Mesenchymal stem cell (in vitro differentiated cells and primary cell): ENCODE data around the gene ALKAL2.

Experiments
- DNase-seq: peaks from one replicate; pipeline ENCODE4 v3.0.0-alpha.2; 2013
- H2AFZ ChIP-seq: one replicate; pipeline ENCODE4 v1.6.1; 2013; ENCODE audit warnings: low read depth, mild to moderate bottlenecking, control low read depth, inconsistent platforms, low read length, moderate library complexity
- H2AK5ac ChIP-seq: 2 replicates; pipeline ENCODE4 v1.6.1; 2013; ENCODE audit warnings: low read length, moderate library complexity, mild to moderate bottlenecking, inconsistent platforms; ENCODE audit not compliant: severe bottlenecking
- H2BK120ac ChIP-seq: one replicate; pipeline ENCODE4 v1.6.1; 2013; ENCODE audit warnings: low read depth, mild to moderate bottlenecking, inconsistent platforms, low read length, moderate library complexity
- H2BK12ac ChIP-seq, 2 experiments: one replicate each; pipeline ENCODE4 v1.6.1; 2013; ENCODE audit warnings: inconsistent platforms in 2 of 2, low read length in 2 of 2, mild to moderate bottlenecking in 2 of 2, moderate library complexity in 2 of 2, control low read depth in 1 of 2
- H2BK15ac ChIP-seq: one replicate; pipeline ENCODE4 v1.6.1; 2013; ENCODE audit warnings: mild to moderate bottlenecking, low read depth, inconsistent platforms; ENCODE audit not compliant: poor library complexity, severe bottlenecking
- H2BK5ac ChIP-seq: 2 replicates; pipeline ENCODE4 v1.6.1; 2013; ENCODE audit warnings: low read depth, mild to moderate bottlenecking, low read length, control low read depth, inconsistent platforms; ENCODE audit not compliant: poor library complexity, severe bottlenecking
- H3K14ac ChIP-seq, 2 experiments: one replicate each; pipeline ENCODE4 v1.6.1; 2013; ENCODE audit warnings: inconsistent platforms in 2 of 2, low read length in 2 of 2, control low read depth in 1 of 2, mild to moderate bottlenecking in 1 of 2, moderate library complexity in 1 of 2
- H3K18ac ChIP-seq, 2 experiments: one replicate each; pipeline ENCODE4 v1.6.1; 2013; ENCODE audit warnings: inconsistent platforms in 2 of 2, low read length in 2 of 2, control low read depth in 1 of 2, low read depth in 1 of 2, mild to moderate bottlenecking in 1 of 2
- H3K23ac ChIP-seq, 2 experiments: one replicate each; pipeline ENCODE4 v1.6.1; 2013; ENCODE audit warnings: inconsistent platforms in 2 of 2, low read length in 2 of 2, mild to moderate bottlenecking in 2 of 2, moderate library complexity in 2 of 2, control low read depth in 1 of 2
- H3K27ac ChIP-seq: 2 replicates; pipeline ENCODE4 v1.5.1; 2013; ENCODE audit warnings: mild to moderate bottlenecking, moderate library complexity, low read length, control low read depth, inconsistent platforms; ENCODE audit not compliant: poor library complexity, severe bottlenecking
- H3K27me3 ChIP-seq, 2 experiments: 2 replicates each; pipeline versions ENCODE4 v1.6.1 to v1.7.0; 2013; ENCODE audit warnings: low read length in 2 of 2, mild to moderate bottlenecking in 2 of 2, moderate library complexity in 2 of 2, control low read depth in 1 of 2, inconsistent platforms in 1 of 2; ENCODE audit not compliant: control insufficient read depth in 1 of 2, insufficient read depth in 1 of 2
- H3K36me3 ChIP-seq, 2 experiments: 2 replicates each; pipeline versions ENCODE4 v1.6.1 to v1.7.0; 2013; ENCODE audit warnings: low read length in 2 of 2, control low read depth in 1 of 2, inconsistent platforms in 1 of 2, low read depth in 1 of 2, mild to moderate bottlenecking in 1 of 2; ENCODE audit not compliant: insufficient read depth in 2 of 2, control insufficient read depth in 1 of 2
- H3K4ac ChIP-seq, 2 experiments: one replicate each; pipeline ENCODE4 v1.6.1; 2013; ENCODE audit warnings: inconsistent platforms in 2 of 2, low read length in 2 of 2, mild to moderate bottlenecking in 2 of 2, moderate library complexity in 2 of 2, control low read depth in 1 of 2, low read depth in 1 of 2
- H3K4me1 ChIP-seq: 2 replicates; pipeline ENCODE4 v1.6.1; 2013; ENCODE audit warnings: low read depth, low read length, control low read depth; ENCODE audit not compliant: control insufficient read depth, insufficient read depth
- H3K4me2 ChIP-seq: 2 replicates; pipeline ENCODE4 v1.6.1; 2013; ENCODE audit warnings: low read length, mild to moderate bottlenecking, inconsistent platforms; ENCODE audit not compliant: poor library complexity, severe bottlenecking
- H3K4me3 ChIP-seq, 2 experiments: 2 replicates each; pipeline versions ENCODE4 v1.5.1 to v1.7.0; 2013; ENCODE audit warnings: low read length in 2 of 2, mild to moderate bottlenecking in 2 of 2, control low read depth in 1 of 2, low read depth in 1 of 2; ENCODE audit not compliant: insufficient read depth in 1 of 2
- H3K79me1 ChIP-seq: replicated peaks from 2 replicates; pipeline ENCODE4 v1.6.1; 2013; ENCODE audit warnings: mild to moderate bottlenecking, control low read depth, low read length, inconsistent platforms; ENCODE audit not compliant: poor library complexity, severe bottlenecking
- H3K9ac ChIP-seq: 2 replicates; pipeline ENCODE4 v1.7.0; 2013; ENCODE audit warnings: mild to moderate bottlenecking, low read length, moderate library complexity
- H3K9me3 ChIP-seq: 2 replicates; pipeline ENCODE4 v1.7.0; 2013; ENCODE audit warnings: mild to moderate bottlenecking, low read length; ENCODE audit not compliant: control insufficient read depth
- H4K8ac ChIP-seq: one replicate; pipeline ENCODE4 v1.6.1; 2013; ENCODE audit warnings: inconsistent platforms, mild to moderate bottlenecking, low read length, moderate library complexity
- H4K91ac ChIP-seq: one replicate; pipeline ENCODE4 v1.6.1; 2013; ENCODE audit warnings: mild to moderate bottlenecking, low read length, inconsistent platforms
- WGBS: methylation state at CpG from one replicate; pipeline ENCODE4 v1.1.7; 2013; ENCODE audit warnings: mixed read lengths; 5-methylcytosine and 5-hydroxymethylcytosine counted together

Gene ALKAL2

GRCh38 chr2:279956-280649, 7.8 kb downstream of the ALKAL2 start:
- Histone ChIP-seq H3K18ac (no peak overlapping the region), H2AFZ (no peak overlapping the region), H3K36me3 (peaks cover 31 to 78% of the 10 kb centered on the region in 2 experiments), H2BK5ac (no peak overlapping the region), H3K79me1 (peaks cover 28% of the 10 kb centered on the region), H2BK120ac (no peak overlapping the region), H4K91ac (no peak overlapping the region), H3K4me1 (peaks cover 11% of the 10 kb centered on the region), H3K14ac (no peak overlapping the region), H4K8ac (no peak overlapping the region), H3K9me3 (no peaks in the 10 kb centered on the region), H3K9ac (no peak overlapping the region), H3K23ac (no peak overlapping the region), H2AK5ac (no peak overlapping the region), H3K4me2 (no peak overlapping the region), H3K4me3 (no peak overlapping the region), H2BK12ac (no peak overlapping the region), H2BK15ac (no peak overlapping the region), H3K4ac (no peak overlapping the region), H3K27me3 (no peaks in the 10 kb centered on the region), H3K27ac (no peak overlapping the region)
- no peak for DNase-seq
- 100% methylated on average over 2 of the region's 4 CpGs for WGBS

GRCh38 chr2:279366-279765, 8.5 kb downstream of the ALKAL2 start:
- H2BK120ac ChIP-seq: no peak overlapping the region
- no peaks in the 10 kb centered on the region for H3K9me3 ChIP-seq
- no peak overlapping the region for H4K8ac ChIP-seq
- H3K18ac ChIP-seq: no peak overlapping the region
- H3K27me3 ChIP-seq: no peaks in the 10 kb centered on the region
- WGBS: 60% methylated on average over 1 of the region's 4 CpGs
- H3K4ac ChIP-seq: no peak overlapping the region
- peaks cover 7% of the 10 kb centered on the region for H3K4me1 ChIP-seq
- H3K23ac ChIP-seq: no peak overlapping the region
- H2AK5ac ChIP-seq: no peak overlapping the region
- H2AFZ ChIP-seq: no peak overlapping the region
- H3K4me2 ChIP-seq: no peak overlapping the region
- H2BK12ac ChIP-seq: no peak overlapping the region
- no peak overlapping the region for H4K91ac ChIP-seq
- no peak for DNase-seq
- no peak overlapping the region for H3K4me3 ChIP-seq
- H3K79me1 ChIP-seq: peaks cover 30% of the 10 kb centered on the region
- no peak overlapping the region for H2BK15ac ChIP-seq
- peaks cover 34 to 85% of the 10 kb centered on the region in 2 experiments for H3K36me3 ChIP-seq
- H3K9ac ChIP-seq: no peak overlapping the region
- H3K27ac ChIP-seq: no peak overlapping the region
- no peak overlapping the region for H2BK5ac ChIP-seq
- H3K14ac ChIP-seq: no peak overlapping the region

- Histone ChIP-seq H2BK120ac (no peak overlapping the region), H3K23ac (no peak overlapping the region), H3K4me3 (no peak overlapping the region), H3K27ac (no peak overlapping the region), H2BK5ac (no peak overlapping the region), H3K18ac (no peak overlapping the region), H3K79me1 (peaks cover 30% of the 10 kb centered on the region), H3K14ac (no peak overlapping the region), H3K4me1 (peaks cover 4% of the 10 kb centered on the region), H4K91ac (no peak overlapping the region), H3K27me3 (no peaks in the 10 kb centered on the region), H2BK12ac (no peak overlapping the region), H2AFZ (no peak overlapping the region), H2AK5ac (no peak overlapping the region), H3K9me3 (no peaks in the 10 kb centered on the region), H3K4me2 (no peak overlapping the region), H4K8ac (no peak overlapping the region), H3K9ac (no peak overlapping the region), H3K36me3 (peaks cover 34 to 89% of the 10 kb centered on the region in 2 experiments), H3K4ac (no peak overlapping the region), H2BK15ac (no peak overlapping the region)
- no peak for DNase-seq
- 100% methylated on average over 2 of the region's 4 CpGs for WGBS
Measured at GRCh38 chr2:278927-279320, 9.0 kb downstream of the ALKAL2 start.

- Histone ChIP-seq H3K18ac (no peak overlapping the region), H3K14ac (no peak overlapping the region), H4K91ac (peak overlapping the region; percentile 52), H3K27me3 (no peaks in the 10 kb centered on the region), H3K4me2 (no peak overlapping the region), H3K36me3 (peaks cover 33 to 94% of the 10 kb centered on the region in 2 experiments), H3K4ac (no peak overlapping the region), H3K4me3 (no peak overlapping the region), H3K4me1 (peaks cover 4% of the 10 kb centered on the region), H3K9me3 (no peaks in the 10 kb centered on the region), H2AK5ac (no peak overlapping the region), H3K9ac (no peak overlapping the region), H3K23ac (peak overlapping the region in 1 of 2 experiments; percentile 91), H4K8ac (no peak overlapping the region), H2BK120ac (no peak overlapping the region), H2BK12ac (no peak overlapping the region), H2BK5ac (no peak overlapping the region), H3K27ac (no peak overlapping the region), H2AFZ (no peak overlapping the region), H3K79me1 (peaks cover 30% of the 10 kb centered on the region), H2BK15ac (no peak overlapping the region)
- WGBS: 92% methylated on average over 2 of the region's 2 CpGs
- DNase-seq: no peak
Measured at GRCh38 chr2:278312-278926, 9.5 kb downstream of the ALKAL2 start.
